HEK293 (cell line): ENCODE measurements around the gene TNFRSF4.

Experiments used
- CTCF ChIA-PET: fragments of 350-600 bp; formaldehyde crosslinking; extraction: SDS; loops from one replicate; lab custom pipeline; 2021; ENCODE audit warnings: antibody characterized with exemption; lab: Yijun Ruan, JAX
- POLR2A ChIA-PET: fragments of 300-600 bp; formaldehyde crosslinking; extraction: SDS; loops from one replicate; lab custom pipeline; 2020; ENCODE audit warnings: antibody characterized with exemption, inconsistent platforms; lab: Yijun Ruan, JAX
- H3K27ac ChIP-seq: fragments of 200-500 bp; sonication (Bioruptor generic); 2 replicates; pipeline ENCODE4 v1.5.1; 2014; ENCODE audit warnings: low read depth, low read length, control low read depth, inconsistent platforms; ENCODE audit errors: extremely low read depth
- H3K36me3 ChIP-seq, 2 experiments: fragments of 200-500 bp in 1 of 2; sonication (Bioruptor generic) in 1 of 2; 1 replicate in 1 of 2; 2 replicates in 1 of 2; pipeline ENCODE4 v1.5.1; 2014 to 2017; ENCODE audit warnings: inconsistent platforms in 2 of 2, low read length in 2 of 2; ENCODE audit not compliant: control insufficient read depth in 2 of 2, insufficient read depth in 1 of 2
- H3K4me1 ChIP-seq: fragments of 200-500 bp; sonication (Bioruptor generic); 2 replicates; pipeline ENCODE4 v1.5.1; 2014; ENCODE audit warnings: mild to moderate bottlenecking, low read length, inconsistent platforms; ENCODE audit not compliant: control insufficient read depth, insufficient read depth
- H3K4me3 ChIP-seq: 2 replicates; pipeline ENCODE4 v1.5.1; 2011; ENCODE audit warnings: low read depth, mild to moderate bottlenecking, control low read depth, low read length, moderate library complexity
- H3K9me3 ChIP-seq: fragments of 200-500 bp; sonication (Bioruptor generic); 2 replicates; pipeline ENCODE4 v1.5.1; 2014; ENCODE audit warnings: low read depth, low read length, inconsistent platforms; ENCODE audit not compliant: control insufficient read depth, insufficient read depth
- BCL11A ChIP-seq: fragments of 450-650 bp; formaldehyde crosslinking; IDR thresholded peaks from 2 replicates; pipeline ENCODE4 v1.5.1; 2016; ENCODE audit warnings: low read depth, missing biosample characterization, missing genetic modification characterization
- OVOL3 ChIP-seq: fragments of 450-650 bp; formaldehyde crosslinking; IDR thresholded peaks from 2 replicates; pipeline ENCODE4 v1.5.1; 2016; ENCODE audit warnings: missing biosample characterization, missing genetic modification characterization
- PRDM2 ChIP-seq: fragments of 450-650 bp; formaldehyde crosslinking; IDR thresholded peaks from 2 replicates; pipeline ENCODE4 v1.5.1; 2016; ENCODE audit warnings: missing biosample characterization, missing genetic modification characterization, borderline replicate concordance
- TRIM28 ChIP-seq: IDR thresholded peaks from 2 replicates; pipeline ENCODE4 v1.6.1; 2011; ENCODE audit warnings: low read length, control low read depth, borderline replicate concordance
- ZBTB7A ChIP-seq: fragments of 450-650 bp; formaldehyde crosslinking; IDR thresholded peaks from 2 replicates; pipeline ENCODE4 v1.5.1; 2016; ENCODE audit warnings: low read depth, missing biosample characterization, missing genetic modification characterization
- ZFP41 ChIP-seq: fragments of 450-650 bp; formaldehyde crosslinking; IDR thresholded peaks from 2 replicates; pipeline ENCODE4 v1.5.1; 2016; ENCODE audit warnings: missing biosample characterization, missing genetic modification characterization, borderline replicate concordance
- ZNF132 ChIP-seq: fragments of 450-650 bp; formaldehyde crosslinking; IDR thresholded peaks from 2 replicates; pipeline ENCODE4 v1.5.1; 2017; ENCODE audit warnings: missing biosample characterization, missing genetic modification characterization, borderline replicate concordance
- ZNF157 ChIP-seq: fragments of 450-650 bp; formaldehyde crosslinking; IDR thresholded peaks from 2 replicates; pipeline ENCODE4 v1.5.1; 2016; ENCODE audit warnings: missing biosample characterization, missing genetic modification characterization
- ZNF184 ChIP-seq: fragments of 450-650 bp; IDR thresholded peaks from 2 replicates; pipeline ENCODE4 v1.5.1; 2018; ENCODE audit warnings: missing biosample characterization, mild to moderate bottlenecking, missing genetic modification characterization
- ZNF239 ChIP-seq: fragments of 450-650 bp; formaldehyde crosslinking; IDR thresholded peaks from 2 replicates; pipeline ENCODE4 v1.5.1; 2016; ENCODE audit warnings: missing biosample characterization, missing genetic modification characterization
- ZNF266 ChIP-seq: fragments of 450-650 bp; formaldehyde crosslinking; IDR thresholded peaks from 2 replicates; pipeline ENCODE4 v1.5.1; 2016; ENCODE audit warnings: missing biosample characterization, missing genetic modification characterization, low read depth
- ZNF335 ChIP-seq: fragments of 450-650 bp; formaldehyde crosslinking; conservative IDR thresholded peaks from 2 replicates; pipeline ENCODE4 v1.5.1; 2016; ENCODE audit warnings: missing biosample characterization, missing genetic modification characterization
- ZNF354C ChIP-seq: fragments of 450-650 bp; formaldehyde crosslinking; IDR thresholded peaks from 2 replicates; pipeline ENCODE4 v1.5.1; 2016; ENCODE audit warnings: missing biosample characterization, missing genetic modification characterization, low read depth, borderline replicate concordance
- ZNF394 ChIP-seq: fragments of 450-650 bp; formaldehyde crosslinking; IDR thresholded peaks from 2 replicates; pipeline ENCODE4 v1.5.1; 2016; ENCODE audit warnings: missing biosample characterization, missing genetic modification characterization, mild to moderate bottlenecking, moderate library complexity, borderline replicate concordance
- ZNF426 ChIP-seq: fragments of 450-650 bp; formaldehyde crosslinking; IDR thresholded peaks from 2 replicates; pipeline ENCODE4 v1.5.1; 2017; ENCODE audit warnings: missing biosample characterization, missing genetic modification characterization, mild to moderate bottlenecking, inconsistent platforms, moderate library complexity
- ZNF623 ChIP-seq: fragments of 450-650 bp; formaldehyde crosslinking; IDR thresholded peaks from 2 replicates; pipeline ENCODE4 v1.5.1; 2016; ENCODE audit warnings: missing biosample characterization, missing genetic modification characterization
- ZNF645 ChIP-seq: fragments of 450-650 bp; formaldehyde crosslinking; IDR thresholded peaks from 2 replicates; pipeline ENCODE4; 2016; ENCODE audit warnings: missing biosample characterization, missing genetic modification characterization
- ZNF660 ChIP-seq: fragments of 450-650 bp; IDR thresholded peaks from 2 replicates; pipeline ENCODE4 v1.5.1; 2018; ENCODE audit warnings: missing biosample characterization, mild to moderate bottlenecking, missing genetic modification characterization
- ZNF747 ChIP-seq: fragments of 450-650 bp; formaldehyde crosslinking; IDR thresholded peaks from 2 replicates; pipeline ENCODE4 v1.5.1; 2016; ENCODE audit warnings: missing biosample characterization, missing genetic modification characterization
- ZSCAN18 ChIP-seq: fragments of 450-650 bp; formaldehyde crosslinking; IDR thresholded peaks from 2 replicates; pipeline ENCODE4 v1.5.1; 2016; ENCODE audit warnings: missing biosample characterization, missing genetic modification characterization
- TF ChIP-seq, protein P1 (sequence below): fragments of 450-650 bp; formaldehyde crosslinking; IDR thresholded peaks from 2 replicates; pipeline ENCODE4 v1.5.1; 2016; ENCODE audit warnings: missing biosample characterization, missing genetic modification characterization
- TF ChIP-seq, protein P2 (sequence below): fragments of 450-650 bp; formaldehyde crosslinking; IDR thresholded peaks from 2 replicates; pipeline ENCODE4 v1.5.1; 2016; ENCODE audit warnings: missing biosample characterization, missing genetic modification characterization

Gene TNFRSF4

DNA sequence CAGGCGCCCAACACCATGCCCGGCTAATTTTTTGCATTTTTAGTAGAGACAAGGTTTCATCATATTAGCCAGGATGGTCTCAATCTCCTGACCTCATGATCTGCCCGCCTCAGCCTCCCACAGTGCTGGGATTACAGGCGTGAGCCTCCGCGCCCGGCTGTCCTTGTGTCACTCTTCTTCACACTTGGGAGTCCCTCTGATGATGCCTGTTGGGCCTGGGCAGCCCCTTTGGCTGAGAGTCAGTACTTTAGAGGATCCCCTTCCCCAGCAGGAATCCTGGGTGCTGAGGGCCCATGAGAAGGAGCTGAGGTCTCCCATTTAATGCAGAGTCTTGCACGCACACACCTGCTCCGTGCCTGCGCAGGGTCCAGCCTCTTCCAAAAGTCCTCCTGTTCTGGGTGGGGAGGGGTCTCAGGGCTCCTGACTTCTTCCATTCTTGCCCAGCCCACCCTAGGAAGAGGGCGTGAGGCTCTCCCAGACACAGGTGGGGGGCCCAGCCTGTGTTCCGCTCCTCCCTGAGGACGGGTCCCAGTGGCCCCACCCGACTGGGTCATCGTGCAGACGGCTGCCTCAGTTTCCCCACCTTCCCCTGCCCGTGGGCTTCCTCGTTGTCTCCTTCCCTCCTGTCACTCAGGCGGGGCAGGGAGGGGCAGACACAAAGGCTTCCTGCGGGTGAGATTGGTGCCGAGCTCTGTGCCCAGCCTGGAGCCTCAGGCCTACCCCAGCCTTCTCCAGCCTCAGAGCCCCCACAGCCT is 36.3 kb downstream of the TNFRSF4 start:
- Histone ChIP-seq H3K4me3 (no peak overlapping the region), H3K36me3 (no peaks in the 10 kb centered on the region), H3K9me3 (no peaks in the 10 kb centered on the region), H3K4me1 (no peaks in the 10 kb centered on the region), H3K27ac (no peak overlapping the region)
- TF ChIP-seq ZNF335 (tag by site-specific recombination) (peak; percentile 47; the same call in 1 of the 2 replicates), TRIM28 (no peak), ZNF184 (no peak), ZNF394 (tag by site-specific recombination) (no peak), ZNF747 (no peak)
- TF ChIP-seq, protein P1, sequence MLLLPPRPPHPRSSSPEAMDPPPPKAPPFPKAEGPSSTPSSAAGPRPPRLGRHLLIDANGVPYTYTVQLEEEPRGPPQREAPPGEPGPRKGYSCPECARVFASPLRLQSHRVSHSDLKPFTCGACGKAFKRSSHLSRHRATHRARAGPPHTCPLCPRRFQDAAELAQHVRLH: no peak
- ChIA-PET POLR2A (no interaction called here), CTCF (interaction anchor here (0.6 to 0.8 kb wide), 2 partner anchors 57 to 115 kb away, joined by 3 to 4 read pairs; no protein-coding TSS in a partner anchor)

DNA sequence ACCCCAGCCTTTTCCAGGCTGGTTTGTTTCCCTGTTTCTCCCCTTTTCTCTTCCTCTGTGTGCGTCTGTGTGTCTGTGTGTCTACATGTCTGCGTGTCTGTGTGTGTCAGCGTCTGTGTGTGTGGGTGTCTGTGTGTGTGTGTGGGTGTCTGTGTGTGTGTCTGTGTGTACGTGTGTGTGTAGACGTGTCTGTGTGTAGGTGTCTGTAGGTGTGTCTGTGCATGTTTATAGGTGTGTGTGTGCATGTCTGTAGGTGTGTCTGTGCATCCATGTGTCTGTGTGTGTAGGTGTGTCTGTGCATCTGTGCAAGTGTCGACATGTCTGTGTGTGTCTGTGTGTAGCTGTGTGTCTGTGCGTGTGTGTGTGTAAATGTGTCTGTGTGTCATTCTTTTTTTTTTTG is 37.0 kb downstream of the TNFRSF4 start:
- CTCF ChIA-PET: no interaction called here
- TF ChIP-seq ZNF645 (no peak), OVOL3 (tag by site-specific recombination) (no peak), ZFP41 (no peak), ZNF239 (tag by site-specific recombination) (0 out of 2 replicates have a peak, but pooled peaks have one; percentile 53), ZNF157 (tag by site-specific recombination) (0 out of 2 replicates have a peak, but pooled peaks have one; percentile 25), PRDM2 (tag by site-specific recombination) (no peak), ZNF623 (tag by site-specific recombination) (no peak), ZNF660 (tag by site-specific recombination) (no peak), ZNF354C (no peak), BCL11A (peak; percentile 47; the same call in 1 of the 2 replicates), ZSCAN18 (tag by site-specific recombination) (no peak), ZNF426 (tag by site-specific recombination) (no peak), ZBTB7A (tag by site-specific recombination) (no peak), ZNF266 (tag by site-specific recombination) (0 out of 2 replicates have a peak, but pooled peaks have one; percentile 30), ZNF132 (tag by site-specific recombination) (no peak)
- TF ChIP-seq, protein P2, sequence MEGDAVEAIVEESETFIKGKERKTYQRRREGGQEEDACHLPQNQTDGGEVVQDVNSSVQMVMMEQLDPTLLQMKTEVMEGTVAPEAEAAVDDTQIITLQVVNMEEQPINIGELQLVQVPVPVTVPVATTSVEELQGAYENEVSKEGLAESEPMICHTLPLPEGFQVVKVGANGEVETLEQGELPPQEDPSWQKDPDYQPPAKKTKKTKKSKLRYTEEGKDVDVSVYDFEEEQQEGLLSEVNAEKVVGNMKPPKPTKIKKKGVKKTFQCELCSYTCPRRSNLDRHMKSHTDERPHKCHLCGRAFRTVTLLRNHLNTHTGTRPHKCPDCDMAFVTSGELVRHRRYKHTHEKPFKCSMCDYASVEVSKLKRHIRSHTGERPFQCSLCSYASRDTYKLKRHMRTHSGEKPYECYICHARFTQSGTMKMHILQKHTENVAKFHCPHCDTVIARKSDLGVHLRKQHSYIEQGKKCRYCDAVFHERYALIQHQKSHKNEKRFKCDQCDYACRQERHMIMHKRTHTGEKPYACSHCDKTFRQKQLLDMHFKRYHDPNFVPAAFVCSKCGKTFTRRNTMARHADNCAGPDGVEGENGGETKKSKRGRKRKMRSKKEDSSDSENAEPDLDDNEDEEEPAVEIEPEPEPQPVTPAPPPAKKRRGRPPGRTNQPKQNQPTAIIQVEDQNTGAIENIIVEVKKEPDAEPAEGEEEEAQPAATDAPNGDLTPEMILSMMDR (tag by site-specific recombination): no peak

More for the DNA sequence above, 37.0 kb downstream of the TNFRSF4 start:
- no peaks in the 10 kb centered on the region for H3K4me1 ChIP-seq
- no peaks in the 10 kb centered on the region for H3K9me3 ChIP-seq
- no peak overlapping the region for H3K27ac ChIP-seq
- H3K36me3 ChIP-seq: no peaks in the 10 kb centered on the region
- no peak overlapping the region for H3K4me3 ChIP-seq
- POLR2A ChIA-PET: no interaction called here
